Skin epidermis (tissue), 12 donors: ENCODE results near the gene SENP1.
"Not testable (repeated sequence)": the region's sequence is repeated elsewhere in the genome, so short reads cannot be mapped to it uniquely, and the experiment has no call there.

Experiments
- H3K27ac ChIP-seq, 21 experiments: fragments of 200-600 bp; sonication (generic) in 11 of 21; one replicate each; pipeline ENCODE4 v1.5.0; 2020; ENCODE audit warnings: mild to moderate bottlenecking in 3 of 21, inconsistent platforms in 2 of 21, moderate library complexity in 2 of 21
- H3K4me3 ChIP-seq, 7 experiments: fragments of 200-600 bp; sonication (generic) in 2 of 7; one replicate each; pipeline ENCODE4 v1.5.0; 2020; ENCODE audit warnings: inconsistent platforms in 2 of 7, mild to moderate bottlenecking in 2 of 7, moderate library complexity in 1 of 7

SENP1 gene

DNA sequence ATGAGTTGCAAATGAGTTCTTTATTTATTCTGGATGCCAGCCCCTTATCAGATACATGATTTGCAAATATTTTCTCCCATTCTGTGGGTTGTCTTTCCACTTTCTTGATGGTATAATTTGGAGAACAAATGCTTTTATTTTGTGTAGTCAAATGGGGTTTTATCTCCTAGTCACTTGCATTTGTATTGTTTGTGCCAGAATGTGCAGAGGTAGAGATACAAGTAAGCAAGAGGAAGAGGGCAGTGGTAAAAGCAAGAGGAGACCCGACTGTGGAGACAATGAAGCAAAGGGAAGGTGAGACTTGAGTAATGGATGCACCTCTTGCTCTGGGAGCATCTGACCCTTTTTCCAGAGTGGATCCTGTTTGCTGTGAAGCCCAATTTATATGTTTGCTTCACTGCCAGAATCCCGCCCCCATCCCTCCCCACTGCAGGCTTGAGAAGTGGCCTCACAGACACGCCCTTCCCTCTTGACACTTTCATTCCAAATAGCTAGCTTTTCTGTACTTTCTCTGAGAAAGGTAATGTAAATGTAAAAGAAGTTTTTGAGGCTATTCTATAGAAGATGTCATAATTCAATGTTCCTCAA, 12.5 kb upstream of the SENP1 start:
- Histone ChIP-seq H3K27ac (peak overlapping the region in 2 of 21 experiments; percentile 6 to 25), H3K4me3 (peak overlapping the region in 2 of 7 experiments; percentile 59 to 62)

- Histone ChIP-seq H3K27ac (no peak overlapping the region), H3K4me3 (no peak overlapping the region)
These were observed 10.1 kb upstream of the SENP1 start for GRCh38 chr12:48115957-48116356.

DNA sequence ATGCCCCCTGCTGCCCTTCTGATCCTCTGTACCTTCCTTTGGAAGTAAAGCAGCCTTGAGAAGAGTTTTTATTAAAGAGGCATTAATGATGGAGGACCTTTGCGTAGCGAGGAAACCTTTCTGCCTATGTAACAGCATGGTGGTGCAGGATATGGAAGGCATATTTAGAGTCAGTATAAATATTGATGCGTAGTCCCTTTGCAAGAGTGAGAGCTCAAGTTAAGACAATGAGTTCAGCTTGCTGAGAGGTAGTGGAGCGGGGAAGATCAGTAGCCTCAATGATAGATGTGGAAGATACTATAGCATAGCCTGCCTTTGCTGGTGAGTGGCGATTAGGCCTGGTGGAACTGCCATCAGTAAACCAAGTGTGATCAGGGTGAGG, 5.4 kb upstream of the SENP1 start:
- H3K4me3 ChIP-seq, H3K27ac ChIP-seq: not testable (repeated sequence)

DNA sequence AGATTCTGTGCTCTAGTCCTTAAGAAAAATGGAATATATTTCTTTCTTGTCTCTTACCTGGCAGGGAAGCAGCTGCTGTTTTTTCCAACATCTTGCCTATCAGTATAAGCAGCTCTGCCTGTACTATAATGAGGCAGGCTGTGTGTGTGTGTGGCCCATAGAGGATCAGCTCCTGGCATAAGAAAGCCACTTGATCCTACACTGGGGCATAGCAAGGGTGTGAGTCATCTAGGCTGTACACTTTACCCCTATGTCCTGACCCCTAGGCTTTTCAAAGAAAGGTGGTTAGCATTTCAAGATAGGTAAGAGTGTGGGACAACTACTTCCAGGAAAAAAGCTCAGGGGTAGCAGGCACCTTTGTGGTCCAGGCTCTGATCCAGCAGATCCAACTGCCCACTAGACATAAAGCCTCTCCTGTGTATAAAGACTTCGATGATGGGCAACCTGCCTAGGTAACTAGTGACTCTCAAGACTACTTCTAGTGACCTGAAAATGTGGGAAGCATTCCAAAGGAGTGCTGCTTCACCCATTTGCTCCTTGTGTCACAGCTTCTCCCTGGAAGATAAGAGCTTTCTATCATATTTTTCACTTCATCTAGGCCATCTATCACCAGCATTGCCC, 4.9 kb upstream of the SENP1 start:
- Histone ChIP-seq H3K4me3 (no peak overlapping the region), H3K27ac (no peak overlapping the region)

DNA sequence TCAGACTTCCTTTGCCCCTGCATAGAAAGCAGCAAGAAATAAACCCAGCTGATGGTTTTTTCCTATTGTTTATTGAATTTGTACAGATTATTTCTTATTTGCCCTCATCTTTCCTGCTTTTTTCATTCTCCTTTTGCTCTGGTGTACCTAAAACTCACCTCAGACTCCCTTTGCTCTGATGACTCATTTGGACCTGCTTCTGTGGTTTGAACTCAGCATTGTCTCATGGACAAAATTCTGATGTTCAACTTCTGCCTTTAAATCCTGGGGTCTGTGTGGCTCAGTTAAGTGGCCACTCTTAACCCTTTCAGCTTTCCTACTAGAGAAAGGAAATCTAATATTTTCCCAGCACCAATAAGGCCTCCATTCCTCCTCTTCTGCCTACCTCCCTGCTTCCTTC, 3.5 kb upstream of the SENP1 start:
- no peak overlapping the region for H3K27ac ChIP-seq
- H3K4me3 ChIP-seq: no peak overlapping the region

- peak overlapping the region in 6 of 7 experiments; percentile 79 to 100 (median 96) for H3K4me3 ChIP-seq
- peak overlapping the region in 20 of 21 experiments; percentile 91 to 99 (median 97) for H3K27ac ChIP-seq
These were observed 1.1 kb upstream of the SENP1 start for GRCh38 chr12:48106681-48107613.

DNA sequence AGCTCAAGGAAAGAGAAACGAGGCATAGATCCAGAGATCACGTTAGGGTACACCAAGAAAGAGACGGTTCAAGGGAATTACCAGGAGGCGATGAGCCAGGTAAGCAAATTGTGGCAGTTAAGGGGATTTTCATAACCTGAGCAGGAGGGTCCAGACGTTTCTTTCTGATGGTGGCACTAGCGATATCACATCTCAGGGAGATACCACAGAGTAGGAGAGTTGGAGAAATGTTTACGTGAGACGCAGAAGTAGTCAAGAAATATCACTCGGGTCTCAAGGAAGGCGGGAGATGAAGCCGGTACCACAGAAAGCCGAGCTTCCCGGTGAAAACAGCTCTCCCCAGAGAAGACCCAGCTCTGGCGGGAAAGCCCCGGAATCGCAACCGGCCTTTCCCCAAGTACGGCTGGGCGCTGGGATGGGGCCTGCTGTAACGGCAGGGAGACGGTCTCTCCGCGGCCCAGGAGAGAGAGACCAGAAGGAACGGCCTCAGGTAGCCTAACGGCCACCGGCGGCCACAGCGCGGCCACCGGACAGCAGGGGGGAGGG, 485 bp downstream of the SENP1 start:
- peak overlapping the region; percentile 71 to 99 (median 97) for H3K27ac ChIP-seq
- peak overlapping the region; percentile 79 to 100 (median 97) for H3K4me3 ChIP-seq

DNA sequence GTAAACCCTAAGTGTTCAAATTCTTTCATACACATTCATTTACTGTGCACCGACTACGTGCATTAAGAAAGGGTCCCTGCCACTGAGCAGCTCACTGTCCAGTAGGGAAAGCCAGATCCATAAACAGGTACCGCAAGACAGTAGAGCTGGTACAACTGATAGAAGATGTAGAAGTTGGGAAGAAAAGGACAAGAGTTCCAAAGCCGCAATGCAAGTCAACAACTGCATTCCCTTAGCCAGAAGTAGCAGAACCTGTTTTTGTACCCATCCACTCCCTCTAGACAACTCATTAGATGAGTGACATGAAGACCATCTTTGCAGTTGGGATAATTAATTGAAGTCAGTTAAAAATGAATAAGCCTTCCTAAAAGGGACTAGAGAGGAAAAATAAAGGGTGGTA, 1.3 kb downstream of the SENP1 start:
- Histone ChIP-seq H3K4me3 (peak overlapping the region in 3 of 7 experiments; percentile 79 to 98 (median 94)), H3K27ac (peak overlapping the region in 2 of 21 experiments; percentile 94 to 99)

GRCh38 chr12:48092611-48093010, 13.3 kb downstream of the SENP1 start:
- Histone ChIP-seq H3K27ac (no peak overlapping the region), H3K4me3 (no peak overlapping the region)

- Histone ChIP-seq H3K4me3 (no peak overlapping the region), H3K27ac (no peak overlapping the region)
These were observed 19.6 kb downstream of the SENP1 start for GRCh38 chr12:48086327-48086726.

DNA sequence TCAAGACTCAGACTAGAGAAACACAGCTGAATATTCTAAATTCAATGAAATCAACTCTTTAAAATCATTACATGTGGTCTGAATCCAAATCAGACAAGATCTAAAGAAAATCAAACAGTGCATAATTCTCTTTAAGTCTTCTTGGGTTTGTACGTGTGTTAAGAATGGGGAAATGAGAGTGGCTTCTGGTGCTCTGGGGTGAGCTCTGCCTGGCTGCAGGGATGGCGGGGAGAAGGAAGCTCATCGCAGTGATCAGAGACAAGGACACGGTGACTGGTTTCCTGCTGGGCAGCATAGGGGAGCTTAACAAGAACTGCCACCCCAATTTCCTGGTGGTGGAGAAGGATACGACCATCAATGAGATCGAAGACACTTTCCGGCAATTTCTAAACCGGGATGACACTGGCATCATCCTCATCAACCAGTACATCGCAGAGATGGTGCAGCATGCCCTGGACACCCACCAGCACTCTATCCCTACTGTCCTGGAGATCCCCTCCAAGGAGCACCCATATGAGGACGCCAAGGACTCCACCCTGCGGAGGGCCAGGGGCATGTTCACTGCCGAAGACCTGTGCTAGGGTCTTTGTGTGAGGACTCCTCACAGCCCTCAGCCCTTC, 20.9 kb downstream of the SENP1 start:
- Histone ChIP-seq H3K27ac (no peak overlapping the region), H3K4me3 (no peak overlapping the region)

- H3K27ac ChIP-seq: no peak overlapping the region
- no peak overlapping the region for H3K4me3 ChIP-seq
These were observed 21.8 kb downstream of the SENP1 start for GRCh38 chr12:48084066-48084465.

DNA sequence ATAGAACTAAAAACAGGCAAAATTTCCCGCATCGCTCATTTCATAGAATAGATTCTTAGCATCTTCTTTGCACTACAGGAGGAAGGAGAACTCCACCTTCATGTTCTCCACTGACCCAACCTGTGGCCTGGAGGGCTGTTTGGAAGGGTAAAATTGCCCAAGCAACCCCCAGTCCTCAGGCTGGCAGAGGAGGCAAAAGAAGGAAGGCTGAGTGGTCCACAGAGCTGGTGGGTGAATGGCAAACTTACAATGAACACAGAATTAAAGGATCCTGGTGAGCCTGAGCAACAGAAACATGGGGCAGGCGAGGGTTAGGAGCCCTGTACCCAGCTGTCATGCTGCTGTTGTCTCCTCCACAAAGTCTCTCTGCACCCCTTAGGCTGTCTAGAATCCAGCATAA, 25.1 kb downstream of the SENP1 start:
- Histone ChIP-seq H3K27ac (no peak overlapping the region), H3K4me3 (no peak overlapping the region)

DNA sequence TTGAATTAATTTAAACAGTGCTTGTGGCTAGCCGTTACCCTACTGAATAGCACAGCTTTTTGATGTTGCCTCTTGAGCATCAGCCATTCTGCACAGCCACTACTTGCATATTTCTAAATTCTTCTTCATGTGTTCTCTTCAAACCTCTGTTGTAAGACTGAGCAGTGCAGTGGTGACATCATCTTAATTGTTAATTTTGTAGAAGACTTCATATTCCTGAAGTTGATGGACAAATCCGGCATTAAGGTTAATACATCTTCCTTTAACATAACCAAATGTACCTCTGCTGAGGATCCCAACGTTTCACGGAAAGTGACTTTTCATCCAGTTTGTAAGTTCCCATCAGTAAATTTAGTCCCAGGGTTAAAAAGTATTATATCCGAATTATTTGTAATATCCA, 25.6 kb downstream of the SENP1 start:
- Histone ChIP-seq H3K27ac (no peak overlapping the region), H3K4me3 (no peak overlapping the region)

GRCh38 chr12:48078901-48079300, 27.0 kb downstream of the SENP1 start:
- H3K4me3 ChIP-seq: no peak overlapping the region
- H3K27ac ChIP-seq: no peak overlapping the region

DNA sequence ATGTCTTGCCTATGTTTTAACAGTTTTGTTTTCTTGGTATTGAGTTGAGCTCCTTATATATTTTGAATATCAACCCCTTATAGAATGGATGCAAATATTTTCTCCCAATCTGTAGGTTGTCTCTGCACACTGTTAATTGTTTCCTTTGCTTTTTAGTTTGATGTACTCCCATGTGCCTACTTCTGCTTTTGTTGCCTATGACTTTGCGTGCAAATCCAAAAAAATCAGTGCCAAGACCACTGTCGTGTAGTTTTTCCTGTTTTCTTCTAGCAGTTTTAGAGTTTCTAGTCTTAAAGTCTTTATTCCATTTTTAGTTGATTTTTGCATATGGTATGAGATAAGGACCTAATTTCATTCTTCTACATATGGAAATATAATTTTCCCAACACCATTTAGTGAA, 28.8 kb downstream of the SENP1 start:
- Histone ChIP-seq H3K27ac (no peak overlapping the region), H3K4me3 (no peak overlapping the region)

DNA sequence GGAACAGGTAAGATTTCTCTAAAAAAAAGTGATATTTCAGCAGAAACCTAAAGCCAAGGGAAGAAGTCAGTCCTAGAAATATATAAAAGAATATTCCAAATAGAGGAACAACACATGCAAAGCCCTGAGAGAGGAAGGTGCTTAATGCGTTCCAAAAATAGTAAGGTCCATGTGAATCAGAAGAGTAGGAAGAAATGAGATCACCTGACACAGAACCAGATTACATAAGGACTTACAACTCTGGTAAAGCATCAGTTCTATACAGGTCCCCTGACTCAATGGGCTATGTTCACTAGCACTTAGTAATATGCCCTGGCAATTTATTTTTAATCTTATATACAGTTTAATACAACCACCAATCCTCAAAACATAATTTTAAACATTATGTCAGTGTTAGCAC, 30.0 kb downstream of the SENP1 start:
- Histone ChIP-seq H3K27ac (no peak overlapping the region), H3K4me3 (no peak overlapping the region)

DNA sequence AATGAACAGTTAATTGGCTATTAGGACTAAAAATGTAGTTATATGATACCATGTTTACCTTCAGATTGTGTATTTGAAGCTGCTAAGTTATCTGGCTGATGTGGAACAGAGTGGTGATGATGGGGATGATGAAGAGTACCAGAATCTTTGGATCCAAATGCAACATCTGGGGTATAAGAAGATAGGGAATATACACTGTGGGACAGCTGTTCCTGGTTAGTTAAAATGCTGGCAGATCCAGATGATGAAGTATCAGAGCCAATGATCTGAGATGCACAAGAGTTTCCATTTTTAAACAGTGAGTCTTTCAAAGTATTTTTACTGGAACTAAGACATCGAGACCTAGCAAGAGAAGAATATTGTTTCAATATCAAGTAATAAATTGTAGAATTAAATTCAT, 31.6 kb downstream of the SENP1 start:
- H3K27ac ChIP-seq: no peak overlapping the region
- H3K4me3 ChIP-seq: no peak overlapping the region

- H3K27ac ChIP-seq: no peak overlapping the region
These were observed 33.6 kb downstream of the SENP1 start for GRCh38 chr12:48072266-48072665.

GRCh38 chr12:48071808-48072207, 34.1 kb downstream of the SENP1 start:
- H3K4me3 ChIP-seq: no peak overlapping the region
- no peak overlapping the region for H3K27ac ChIP-seq

More at GRCh38 chr12:48072266-48072665, 33.6 kb downstream of the SENP1 start:
- no peak overlapping the region for H3K4me3 ChIP-seq
